Sigmoid colon (tissue), 3 donors: ENCODE measurements around the gene ADNP2.
A peak's percentile ranks its signal among the peaks of the same experiment; 100 is the strongest.

Experiments used
- CTCF ChIP-seq, 4 experiments: fragments of 450-650 bp in 3 of 4; fragments of 200-600 bp in 1 of 4; IDR thresholded peaks; one replicate each; pipeline ENCODE4 v1.5.1; 2016 to 2019; ENCODE audit warnings: antibody characterized with exemption in 4 of 4, mild to moderate bottlenecking in 3 of 4, moderate library complexity in 2 of 4
- POLR2A ChIP-seq, 2 donors: fragments of 450-650 bp; IDR thresholded peaks; one replicate each; pipeline ENCODE4 v1.6.1; 2016; ENCODE audit warnings: antibody characterized with exemption in 2 of 2, mild to moderate bottlenecking in 2 of 2, moderate library complexity in 2 of 2

- TF ChIP-seq CTCF (IDR thresholded peaks at IDR 0.05): peak; percentile 75 to 94 (median 88)
- TF ChIP-seq POLR2A (IDR thresholded peaks at IDR 0.05): no peak
Measured at GRCh38 chr18:80157708-80158343, 48.8 kb downstream of the ADNP2 start.
